H1 (cell line): ENCODE data around the gene OAT.
A peak's percentile ranks its signal among the peaks of the same experiment; 100 is the strongest.

ENCODE experiments used
- CHD1 ChIP-seq: IDR thresholded peaks from 2 replicates; pipeline ENCODE4 v1.6.1; 2012; ENCODE audit warnings: low read depth, low read length, improper control_type of control experiment
- CHD2 ChIP-seq: IDR thresholded peaks from 2 replicates; pipeline ENCODE4 v1.6.1; 2012; ENCODE audit warnings: low read length, improper control_type of control experiment
- EZH2 ChIP-seq: fragments of 200-600 bp; sonication (generic); IDR thresholded peaks from 2 replicates; pipeline ENCODE4 v1.7.1; 2012; ENCODE audit warnings: low read depth, mild to moderate bottlenecking, moderate library complexity, low read length, inconsistent platforms; ENCODE audit not compliant: severe bottlenecking
- JUND ChIP-seq: IDR thresholded peaks from 2 replicates; pipeline ENCODE4 v1.6.1; 2011; ENCODE audit warnings: mild to moderate bottlenecking, improper control_type of control experiment, low read length
- MAFK ChIP-seq: IDR thresholded peaks from 2 replicates; pipeline ENCODE4 v1.6.1; 2012; ENCODE audit warnings: low read depth, mild to moderate bottlenecking, improper control_type of control experiment, low read length
- PHF8 ChIP-seq: fragments of 200-600 bp; sonication (generic); conservative IDR thresholded peaks from 2 replicates; pipeline ENCODE4 v1.7.1; 2012; ENCODE audit warnings: low read depth, mild to moderate bottlenecking, inconsistent platforms, low read length, moderate library complexity
- POLR2AphosphoS5 ChIP-seq: IDR thresholded peaks from 2 replicates; pipeline ENCODE4 v1.6.1; 2011; ENCODE audit warnings: low read depth, low read length
- RAD21 ChIP-seq, 2 experiments: IDR thresholded peaks in 1 of 2; conservative IDR thresholded peaks in 1 of 2; 2 replicates each; pipeline ENCODE4 v1.6.1; 2011; ENCODE audit warnings: low read depth in 2 of 2, low read length in 2 of 2, improper control_type of control experiment in 1 of 2, inconsistent platforms in 1 of 2, mild to moderate bottlenecking in 1 of 2, moderate library complexity in 1 of 2
- YY1 ChIP-seq: IDR thresholded peaks from 2 replicates; pipeline ENCODE4 v1.6.1; 2011; ENCODE audit warnings: low read depth, mild to moderate bottlenecking, low read length
- TF ChIP-seq, protein P1 (sequence below), 3 experiments: IDR thresholded peaks; 1 replicate in 2 of 3; 2 replicates in 1 of 3; pipeline versions ENCODE4 v1.5.1 to v1.6.1; 2011; ENCODE audit warnings: low read length in 3 of 3, mild to moderate bottlenecking in 3 of 3, inconsistent platforms in 2 of 3, low read depth in 1 of 3, moderate library complexity in 1 of 3; ENCODE audit not compliant: insufficient read depth in 1 of 3; ENCODE audit errors: control extremely low read depth in 1 of 3

DNA sequence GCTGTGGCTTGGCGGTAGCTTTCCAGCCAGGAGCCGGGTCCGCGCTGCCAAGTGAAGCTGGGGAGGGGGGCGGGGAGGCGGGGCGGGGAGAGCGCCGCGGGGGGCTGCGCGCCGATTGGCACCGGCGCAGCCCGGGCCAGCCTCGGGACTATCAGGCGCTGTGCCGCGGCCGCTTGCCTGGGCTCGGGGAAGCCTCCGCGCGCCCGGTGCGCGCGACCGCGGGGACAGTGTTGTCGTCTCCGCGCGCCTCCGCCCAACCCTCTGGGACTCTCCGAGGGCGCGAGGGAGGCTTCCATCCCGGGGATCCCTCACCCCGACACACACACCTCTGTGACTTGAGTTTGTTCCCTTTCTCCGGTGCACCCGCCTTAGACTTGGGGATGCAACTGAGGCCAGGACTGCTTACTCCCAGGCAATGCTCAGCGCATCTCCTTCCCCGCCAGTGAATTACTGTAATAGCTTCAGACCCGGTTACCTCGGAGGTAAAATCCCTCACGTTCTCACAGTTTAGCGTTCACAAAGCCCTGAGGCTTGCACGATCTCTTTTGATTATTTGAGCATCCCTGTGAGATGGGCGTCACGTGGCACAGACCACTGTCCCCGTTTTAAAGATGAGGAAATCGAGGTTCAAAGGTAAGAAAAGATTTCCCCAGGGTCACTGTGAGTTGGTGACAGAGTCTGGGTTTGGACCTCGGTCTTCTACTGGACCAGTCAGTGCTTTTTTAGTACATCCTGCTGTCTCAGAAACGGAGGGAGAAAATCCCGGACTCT is 31.5 kb upstream of the OAT start, which contains the start of gene NKX1-2:
- TF ChIP-seq CHD1 (no peak), CHD2 (no peak), RAD21 (IDR thresholded peaks at IDR 0.05 in 1 of 2, conservative IDR thresholded peaks at IDR 0.05 in 1 of 2; ENCODE audit: low read depth in 2 of 2, low read length in 2 of 2) (no peak), YY1 (no peak), EZH2 (no peak), POLR2AphosphoS5 (no peak), JUND (no peak), MAFK (no peak), PHF8 (0 out of 2 replicates have a peak, but pooled peaks have one; percentile 11)
- TF ChIP-seq, protein P1, sequence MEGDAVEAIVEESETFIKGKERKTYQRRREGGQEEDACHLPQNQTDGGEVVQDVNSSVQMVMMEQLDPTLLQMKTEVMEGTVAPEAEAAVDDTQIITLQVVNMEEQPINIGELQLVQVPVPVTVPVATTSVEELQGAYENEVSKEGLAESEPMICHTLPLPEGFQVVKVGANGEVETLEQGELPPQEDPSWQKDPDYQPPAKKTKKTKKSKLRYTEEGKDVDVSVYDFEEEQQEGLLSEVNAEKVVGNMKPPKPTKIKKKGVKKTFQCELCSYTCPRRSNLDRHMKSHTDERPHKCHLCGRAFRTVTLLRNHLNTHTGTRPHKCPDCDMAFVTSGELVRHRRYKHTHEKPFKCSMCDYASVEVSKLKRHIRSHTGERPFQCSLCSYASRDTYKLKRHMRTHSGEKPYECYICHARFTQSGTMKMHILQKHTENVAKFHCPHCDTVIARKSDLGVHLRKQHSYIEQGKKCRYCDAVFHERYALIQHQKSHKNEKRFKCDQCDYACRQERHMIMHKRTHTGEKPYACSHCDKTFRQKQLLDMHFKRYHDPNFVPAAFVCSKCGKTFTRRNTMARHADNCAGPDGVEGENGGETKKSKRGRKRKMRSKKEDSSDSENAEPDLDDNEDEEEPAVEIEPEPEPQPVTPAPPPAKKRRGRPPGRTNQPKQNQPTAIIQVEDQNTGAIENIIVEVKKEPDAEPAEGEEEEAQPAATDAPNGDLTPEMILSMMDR (IDR thresholded peaks at IDR 0.05; ENCODE audit: control extremely low read depth in 1 of 3, insufficient read depth in 1 of 3, low read depth in 1 of 3, low read length in 3 of 3): no peak
